Keratinocyte (primary cell): ENCODE results near the gene DOCK3. TPM values are rescaled to one million over a fixed set of nuclear protein-coding genes. Genes with fewer than 3 reads are reported as not detected.

Source experiments
- DNase-seq: peaks from one replicate; pipeline ENCODE4 v3.0.0-alpha.2; 2011; ENCODE audit warnings: low read depth, missing footprints, low spot score
- FAIRE-seq: peaks from 2 replicates; lab custom pipeline; 2011; peaks lifted over from hg19 to GRCh38; lab: Jason Lieb, UNC
- H2AFZ ChIP-seq: 2 replicates; pipeline ENCODE4 v1.6.0; 2012; ENCODE audit warnings: low read length, control low read depth, inconsistent platforms; ENCODE audit not compliant: control insufficient read depth
- H3K27ac ChIP-seq: 2 replicates; pipeline ENCODE4 v1.5.1; 2011; ENCODE audit warnings: low read length; ENCODE audit not compliant: control insufficient read depth, insufficient read depth
- H3K27me3 ChIP-seq: 3 replicates; pipeline ENCODE4 v1.6.0; 2011; ENCODE audit warnings: low read length; ENCODE audit not compliant: control insufficient read depth, insufficient read depth; ENCODE audit errors: extremely low read depth
- H3K36me3 ChIP-seq, 2 experiments: 2 replicates in 1 of 2; 3 replicates in 1 of 2; pipeline ENCODE4 v1.5.1; 2011; ENCODE audit warnings: low read length in 2 of 2, mild to moderate bottlenecking in 1 of 2; ENCODE audit not compliant: control insufficient read depth in 2 of 2, insufficient read depth in 2 of 2; ENCODE audit errors: extremely low read depth in 1 of 2
- H3K4me1 ChIP-seq: 3 replicates; pipeline ENCODE4 v1.5.1; 2011; ENCODE audit warnings: low read length; ENCODE audit not compliant: control insufficient read depth, insufficient read depth; ENCODE audit errors: extremely low read depth
- H3K4me2 ChIP-seq: 3 replicates; pipeline ENCODE4 v1.6.0; 2011; ENCODE audit warnings: low read depth, low read length; ENCODE audit not compliant: control insufficient read depth, insufficient read depth; ENCODE audit errors: extremely low read depth
- H3K4me3 ChIP-seq, 3 experiments: fragments of 200-600 bp in 1 of 3; sonication (generic) in 1 of 3; 2 replicates in 2 of 3; 3 replicates in 1 of 3; pipeline ENCODE4 v1.5.1; 2011 to 2016; ENCODE audit warnings: low read length in 3 of 3, mild to moderate bottlenecking in 3 of 3, control low read depth in 2 of 3, inconsistent platforms in 1 of 3, low read depth in 1 of 3, mixed read lengths in 1 of 3, mixed run types in 1 of 3, moderate library complexity in 1 of 3; ENCODE audit not compliant: control insufficient read depth in 2 of 3, insufficient read depth in 2 of 3; ENCODE audit errors: extremely low read depth in 1 of 3
- H3K79me2 ChIP-seq: 2 replicates; pipeline ENCODE4 v1.6.0; 2012; ENCODE audit warnings: low read length; ENCODE audit not compliant: control insufficient read depth, insufficient read depth
- H3K9ac ChIP-seq: 3 replicates; pipeline ENCODE4 v1.6.0; 2011; ENCODE audit warnings: low read length; ENCODE audit not compliant: control insufficient read depth, insufficient read depth; ENCODE audit errors: extremely low read depth
- H3K9me1 ChIP-seq: 3 replicates; pipeline ENCODE4 v1.6.0; 2011; ENCODE audit warnings: low read length; ENCODE audit not compliant: control insufficient read depth, insufficient read depth; ENCODE audit errors: extremely low read depth
- H3K9me3 ChIP-seq: 2 replicates; pipeline ENCODE4 v1.5.1; 2012; ENCODE audit warnings: low read depth, low read length; ENCODE audit not compliant: control insufficient read depth
- H4K20me1 ChIP-seq: 3 replicates; pipeline ENCODE4 v1.6.0; 2011; ENCODE audit warnings: low read length; ENCODE audit not compliant: control insufficient read depth, insufficient read depth; ENCODE audit errors: extremely low read depth
- CTCF ChIP-seq, 3 experiments: IDR thresholded peaks in 1 of 3; conservative IDR thresholded peaks in 1 of 3; optimal IDR thresholded peaks in 1 of 3; 2 replicates in 2 of 3; 3 replicates in 1 of 3; pipeline versions ENCODE3 to v1.5.1; 2011; ENCODE audit warnings: low read length in 3 of 3, mild to moderate bottlenecking in 3 of 3, moderate library complexity in 2 of 3, control low read depth in 1 of 3, inconsistent platforms in 1 of 3; ENCODE audit not compliant: insufficient read depth in 2 of 3; ENCODE audit errors: extremely low read depth in 1 of 3
- EZH2 ChIP-seq: IDR thresholded peaks from one replicate; pipeline ENCODE4 v1.6.1; 2012; ENCODE audit warnings: inconsistent platforms, mild to moderate bottlenecking, low read length, moderate library complexity
- dilution Hi-C: fragments of 300-500 bp; cut with MboI; formaldehyde crosslinking; loops from one replicate; pipeline ENCODE4 v1.7.0; 2020; ENCODE audit warnings: low sequenced_read_pairs; ENCODE audit not compliant: extremely low pct_ligation_motif_present
- polyA plus RNA-seq, 5 experiments: library from polyadenylated mRNA; depleted of rRNA in 3 of 5; stranded (reverse) in 3 of 5; stranded (forward) in 1 of 5; unstranded in 1 of 5; fragments of >200 nt; gene quantifications; 1 replicate in 1 of 5; 2 replicates in 3 of 5; 3 replicates in 1 of 5; pipeline versions ENCODE4 v1.2.1 to v1.2.3, GENCODE V29; 2011 to 2012; ENCODE audit warnings: missing spikeins in 2 of 5, low read depth in 1 of 5, low replicate concordance in 1 of 5

DOCK3 gene
- polyA plus RNA-seq, 1 donor (not counting 4 experiments of a cell fraction or from before 2014, with no cell fraction given), result 0.10 TPM

GRCh38 chr3:51190199-51190598 is 515.5 kb downstream of the DOCK3 start:
- no peak for DNase-seq
- no peaks in the 10 kb centered on the region for H3K36me3 ChIP-seq
- H3K9me3 ChIP-seq, result no peaks in the 10 kb centered on the region
- no peak overlapping the region for H3K27ac ChIP-seq
- no peaks in the 10 kb centered on the region for H3K27me3 ChIP-seq
- H3K4me3 ChIP-seq, result no peak overlapping the region
- no peaks in the 10 kb centered on the region for H4K20me1 ChIP-seq
- dilution Hi-C loops, result no loop called here
- no peaks in the 10 kb centered on the region for H3K4me1 ChIP-seq
- H3K9ac ChIP-seq, result no peak overlapping the region
- H3K9me1 ChIP-seq, result no peaks in the 10 kb centered on the region
- H3K4me2 ChIP-seq, result no peak overlapping the region
- FAIRE-seq, result no peak
- H3K79me2 ChIP-seq, result no peaks in the 10 kb centered on the region
- no peak overlapping the region for H2AFZ ChIP-seq
- TF ChIP-seq EZH2, result no peak
- TF ChIP-seq CTCF (optimal IDR thresholded peaks at IDR 0.05 in 1 of 3, IDR thresholded peaks at IDR 0.05 in 1 of 3, conservative IDR thresholded peaks at IDR 0.05 in 1 of 3; ENCODE audit: extremely low read depth in 1 of 3, insufficient read depth in 2 of 3, low read length in 3 of 3), result no peak

- H3K9me3 ChIP-seq, result no peaks in the 10 kb centered on the region
- no peak overlapping the region for H3K4me3 ChIP-seq
- no peak overlapping the region for H3K27ac ChIP-seq
- H3K9me1 ChIP-seq, result no peaks in the 10 kb centered on the region
- no peak overlapping the region for H2AFZ ChIP-seq
- no peak overlapping the region for H3K9ac ChIP-seq
- FAIRE-seq (no peak), DNase-seq (no peak)
- no peaks in the 10 kb centered on the region for H3K27me3 ChIP-seq
- H4K20me1 ChIP-seq, result no peaks in the 10 kb centered on the region
- H3K79me2 ChIP-seq, result no peaks in the 10 kb centered on the region
- TF ChIP-seq EZH2 (no peak), CTCF (optimal IDR thresholded peaks at IDR 0.05 in 1 of 3, IDR thresholded peaks at IDR 0.05 in 1 of 3, conservative IDR thresholded peaks at IDR 0.05 in 1 of 3; ENCODE audit: extremely low read depth in 1 of 3, insufficient read depth in 2 of 3, low read length in 3 of 3) (no peak)
- dilution Hi-C loops, result no loop called here
- no peak overlapping the region for H3K4me2 ChIP-seq
- H3K36me3 ChIP-seq, result no peaks in the 10 kb centered on the region
- H3K4me1 ChIP-seq, result no peaks in the 10 kb centered on the region
Measured at GRCh38 chr3:51190827-51191226, 516.1 kb downstream of the DOCK3 start.
